Measurements from ENCODE around the gene P4HA2.

Gene P4HA2

DNA sequence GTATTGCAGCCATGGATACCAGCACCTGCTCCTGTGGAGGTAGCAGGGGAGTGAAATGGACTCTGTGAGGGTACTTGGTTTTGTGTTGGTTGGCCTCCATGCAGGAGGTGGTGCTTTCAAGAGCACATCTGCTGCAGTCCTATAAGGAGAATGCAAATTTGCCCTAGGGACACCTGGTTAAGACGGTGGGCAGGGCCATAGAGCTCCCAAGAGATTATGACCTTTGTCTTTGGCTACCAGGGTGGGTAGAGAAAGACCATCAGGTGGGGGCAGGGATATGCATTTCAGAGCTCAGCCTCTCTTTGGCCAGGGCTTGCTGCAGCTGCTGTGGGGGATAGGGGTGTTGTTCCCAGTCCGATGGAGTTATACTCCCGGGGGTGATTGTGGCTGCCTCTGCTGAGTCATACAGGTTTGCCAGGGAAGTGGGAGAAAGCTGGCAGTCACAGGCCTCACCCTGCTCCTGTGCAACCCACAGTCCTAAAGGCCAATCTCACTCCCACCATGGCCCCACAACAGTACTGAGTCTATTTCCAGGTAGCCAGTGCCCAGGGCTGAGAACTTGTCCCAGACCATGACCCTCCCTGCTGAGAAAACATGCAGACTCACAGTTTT lies 15.8 kb upstream of the P4HA2 start:
- TF ChIP-seq EZH2phosphoT487 (conservative IDR thresholded peaks at IDR 0.05; ENCODE audit: low read length): no peak
- TF ChIP-seq CTCF (IDR thresholded peaks at IDR 0.05; ENCODE audit: insufficient read depth, low read length, poor library complexity, severe bottlenecking): no peak
- H3K9me3 ChIP-seq (ENCODE audit: insufficient read depth, low read length): no peaks in the 10 kb centered on the region
- no peak overlapping the region for H2AFZ ChIP-seq (ENCODE audit: low read depth, low read length, severe bottlenecking)
- H3K27me3 ChIP-seq (ENCODE audit: low read length): no peaks in the 10 kb centered on the region
- no peak overlapping the region for H3K27ac ChIP-seq (ENCODE audit: low read depth, low read length)
- H3K4me2 ChIP-seq (ENCODE audit: low read depth, low read length, poor library complexity, severe bottlenecking): no peak overlapping the region
- H3F3A ChIP-seq (ENCODE audit: insufficient read depth): no peaks in the 10 kb centered on the region
- H3K9ac ChIP-seq (ENCODE audit: low read length): no peak overlapping the region
- H4K20me1 ChIP-seq (ENCODE audit: low read depth, low read length): no peaks in the 10 kb centered on the region
- no peaks in the 10 kb centered on the region for H3K79me2 ChIP-seq (ENCODE audit: insufficient read depth, low read length)
- H3K36me3 ChIP-seq (ENCODE audit: low read length): no peaks in the 10 kb centered on the region; the same call in 1 of the 2 replicates
- H3K4me3 ChIP-seq (ENCODE audit: insufficient read depth, low read length, poor library complexity, severe bottlenecking): no peak overlapping the region
- H3K9me2 ChIP-seq (replicated peaks; ENCODE audit: insufficient read depth, low read length): no peaks in the 10 kb centered on the region

DNA sequence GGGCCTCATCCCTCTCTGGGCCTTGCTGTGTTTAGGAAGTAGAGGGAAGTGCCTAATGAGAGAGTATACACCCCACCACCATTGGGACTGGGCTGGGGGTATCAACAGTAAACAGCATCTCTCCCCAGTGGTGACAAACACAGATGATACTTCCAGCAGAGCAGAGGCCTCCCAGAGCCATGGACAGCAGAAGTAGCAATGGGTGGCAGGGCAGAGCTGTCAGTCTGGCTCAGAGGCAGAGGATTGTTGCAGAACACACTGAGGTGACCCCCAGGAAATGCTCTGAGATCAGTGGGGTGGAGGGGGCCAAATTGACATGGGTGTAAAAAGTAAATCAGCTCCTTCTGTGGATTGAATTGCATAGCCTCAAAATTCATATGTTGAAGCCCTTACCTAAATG lies 12.1 kb upstream of the P4HA2 start:
- H3K36me3 ChIP-seq (ENCODE audit: low read length): no peaks in the 10 kb centered on the region
- no peak overlapping the region for H3K4me2 ChIP-seq (ENCODE audit: low read depth, low read length, poor library complexity, severe bottlenecking)
- no peak overlapping the region for H3K4me3 ChIP-seq (ENCODE audit: insufficient read depth, low read length, poor library complexity, severe bottlenecking)
- H2AFZ ChIP-seq (ENCODE audit: low read depth, low read length, severe bottlenecking): no peak overlapping the region
- H3K27me3 ChIP-seq (ENCODE audit: low read length): no peaks in the 10 kb centered on the region
- H3K27ac ChIP-seq (ENCODE audit: low read depth, low read length): no peak overlapping the region
- no peaks in the 10 kb centered on the region for H3K9me3 ChIP-seq (ENCODE audit: insufficient read depth, low read length)
- no peaks in the 10 kb centered on the region for H3K79me2 ChIP-seq (ENCODE audit: insufficient read depth, low read length)
- no peaks in the 10 kb centered on the region for H3F3A ChIP-seq (ENCODE audit: insufficient read depth)
- no peak for TF ChIP-seq EZH2phosphoT487 (conservative IDR thresholded peaks at IDR 0.05; ENCODE audit: low read length)
- TF ChIP-seq CTCF (IDR thresholded peaks at IDR 0.05; ENCODE audit: insufficient read depth, low read length, poor library complexity, severe bottlenecking): no peak
- no peaks in the 10 kb centered on the region for H4K20me1 ChIP-seq (ENCODE audit: low read depth, low read length)
- H3K9me2 ChIP-seq (replicated peaks; ENCODE audit: insufficient read depth, low read length): no peaks in the 10 kb centered on the region
- H3K9ac ChIP-seq (ENCODE audit: low read length): no peak overlapping the region

GRCh38 chr5:132238901-132239500 lies 11.3 kb upstream of the P4HA2 start:
- Histone ChIP-seq H3K4me2 (ENCODE audit: low read depth, low read length, poor library complexity, severe bottlenecking) (no peak overlapping the region), H2AFZ (ENCODE audit: low read depth, low read length, severe bottlenecking) (no peak overlapping the region), H3K4me3 (ENCODE audit: insufficient read depth, low read length, poor library complexity, severe bottlenecking) (no peak overlapping the region), H3K9ac (ENCODE audit: low read length) (no peak overlapping the region), H3K27me3 (ENCODE audit: low read length) (no peaks in the 10 kb centered on the region), H4K20me1 (ENCODE audit: low read depth, low read length) (no peaks in the 10 kb centered on the region), H3K9me3 (ENCODE audit: insufficient read depth, low read length) (no peaks in the 10 kb centered on the region), H3F3A (ENCODE audit: insufficient read depth) (no peaks in the 10 kb centered on the region), H3K27ac (ENCODE audit: low read depth, low read length) (no peak overlapping the region), H3K79me2 (ENCODE audit: insufficient read depth, low read length) (no peaks in the 10 kb centered on the region), H3K36me3 (ENCODE audit: low read length) (no peaks in the 10 kb centered on the region), H3K9me2 (replicated peaks; ENCODE audit: insufficient read depth, low read length) (no peaks in the 10 kb centered on the region)
- TF ChIP-seq CTCF (IDR thresholded peaks at IDR 0.05; ENCODE audit: insufficient read depth, low read length, poor library complexity, severe bottlenecking) (no peak), EZH2phosphoT487 (conservative IDR thresholded peaks at IDR 0.05; ENCODE audit: low read length) (no peak)
